PC-3 (cell line): ENCODE results near the gene ADGRD1. TPM values are rescaled to one million over a fixed set of nuclear protein-coding genes. Genes with fewer than 3 reads are reported as not detected.

Experiments used
- ATAC-seq: fragments of 200-7000 bp; cut with Tn5 transposase; 2 replicates; pipeline ENCODE4 v1.9.1; 2020; ENCODE audit warnings: mild to moderate bottlenecking, moderate library complexity
- BruUV-seq: library from RNA; stranded (reverse); fragments of 400-500 nt; replicated peaks from 2 replicates; lab custom pipeline; 2021; lab: Mats Ljungman, UMichigan
- CTCF ChIA-PET: fragments of 300-600 bp; sonication (Branson Sonifier 250); formaldehyde crosslinking; loops from one replicate; lab custom pipeline; 2022; ENCODE audit warnings: antibody characterized with exemption; lab: Charles Lee
- POLR2A ChIA-PET: fragments of 300-600 bp; sonication (Branson Sonifier 250); formaldehyde crosslinking; loops from one replicate; lab custom pipeline; 2022; ENCODE audit warnings: antibody characterized with exemption; ENCODE audit not compliant: unreplicated experiment; lab: Charles Lee
- DNase-seq: peaks from one replicate; pipeline ENCODE4 v3.0.0-alpha.2; 2015
- H2AFZ ChIP-seq: fragments of 300-600 bp; sonication (generic); 2 replicates; pipeline ENCODE4 v1.6.0; 2016; ENCODE audit warnings: antibody characterized with exemption, low read length
- H3F3A ChIP-seq: fragments of 300-600 bp; sonication (generic); one replicate; pipeline ENCODE4 v1.6.0; 2017; ENCODE audit warnings: antibody characterized with exemption, low read length, control low read depth, mild to moderate bottlenecking; ENCODE audit not compliant: unreplicated experiment
- H3K27ac ChIP-seq: fragments of 300-600 bp; sonication (generic); 2 replicates; pipeline ENCODE4 v1.5.1; 2016; ENCODE audit warnings: mild to moderate bottlenecking, low read length
- H3K27me3 ChIP-seq: fragments of 300-600 bp; sonication (generic); 2 replicates; pipeline ENCODE4 v1.6.1; 2016; ENCODE audit warnings: low read length, mixed read lengths
- H3K36me3 ChIP-seq: fragments of 300-600 bp; sonication (generic); 2 replicates; pipeline ENCODE4 v1.6.1; 2016; ENCODE audit warnings: low read depth, mixed run types, low read length, mixed read lengths
- H3K4me1 ChIP-seq: fragments of 300-600 bp; sonication (generic); 2 replicates; pipeline ENCODE4 v1.5.1; 2016; ENCODE audit warnings: low read length; ENCODE audit not compliant: insufficient read depth
- H3K4me2 ChIP-seq: fragments of 300-600 bp; sonication (generic); 2 replicates; pipeline ENCODE4 v1.6.0; 2016; ENCODE audit warnings: low read length
- H3K4me3 ChIP-seq: fragments of 300-600 bp; sonication (generic); 2 replicates; pipeline ENCODE4 v1.5.1; 2016; ENCODE audit warnings: mild to moderate bottlenecking, low read length, mixed read lengths
- H3K79me2 ChIP-seq: fragments of 300-600 bp; sonication (generic); 2 replicates; pipeline ENCODE4 v1.6.1; 2017; ENCODE audit warnings: low read length, mixed read lengths
- H3K9ac ChIP-seq: fragments of 300-600 bp; sonication (generic); 2 replicates; pipeline ENCODE4 v1.6.0; 2016; ENCODE audit warnings: mild to moderate bottlenecking, low read length
- H3K9me2 ChIP-seq: fragments of 300-600 bp; sonication (generic); replicated peaks from 2 replicates; pipeline ENCODE4 v1.6.1; 2016; ENCODE audit warnings: mixed run types, low read length, mixed read lengths
- H3K9me3 ChIP-seq: fragments of 300-600 bp; sonication (generic); 2 replicates; pipeline ENCODE4 v1.6.1; 2016; ENCODE audit warnings: low read length, mixed read lengths
- H4K20me1 ChIP-seq: fragments of 300-600 bp; sonication (generic); 2 replicates; pipeline ENCODE4 v1.6.1; 2016; ENCODE audit warnings: low read length, mixed read lengths
- EZH2 ChIP-seq: fragments of 300-600 bp; sonication (generic); IDR thresholded peaks from one replicate; pipeline ENCODE4 v1.6.1; 2017; ENCODE audit warnings: antibody characterized with exemption, mild to moderate bottlenecking, low read length; ENCODE audit not compliant: unreplicated experiment
- EZH2phosphoT487 ChIP-seq: fragments of 300-600 bp; sonication (generic); IDR thresholded peaks from 2 replicates; pipeline ENCODE4 v1.6.1; 2018; ENCODE audit warnings: mild to moderate bottlenecking, antibody characterized with exemption, low read length, borderline replicate concordance
- intact Hi-C: fragments of 100-400 bp; cut with micrococcal nuclease; formaldehyde crosslinking; loops from 2 replicates; pipeline ENCODE4 v1.9.0; 2023
- total RNA-seq: library from RNA; depleted of rRNA; stranded (reverse); fragments of >200 nt; gene quantifications from 2 replicates; pipeline ENCODE4 v1.2.3, GENCODE V29; 2014
- TF ChIP-seq, protein P1 (sequence below): fragments of 300-600 bp; sonication (generic); conservative IDR thresholded peaks from 2 replicates; pipeline ENCODE4 v1.5.1; 2017; ENCODE audit warnings: antibody characterized with exemption, low read depth, mild to moderate bottlenecking, low read length

Gene ADGRD1
- total RNA-seq, 1 experiment from 2014 or later: 0.18 TPM

DNA sequence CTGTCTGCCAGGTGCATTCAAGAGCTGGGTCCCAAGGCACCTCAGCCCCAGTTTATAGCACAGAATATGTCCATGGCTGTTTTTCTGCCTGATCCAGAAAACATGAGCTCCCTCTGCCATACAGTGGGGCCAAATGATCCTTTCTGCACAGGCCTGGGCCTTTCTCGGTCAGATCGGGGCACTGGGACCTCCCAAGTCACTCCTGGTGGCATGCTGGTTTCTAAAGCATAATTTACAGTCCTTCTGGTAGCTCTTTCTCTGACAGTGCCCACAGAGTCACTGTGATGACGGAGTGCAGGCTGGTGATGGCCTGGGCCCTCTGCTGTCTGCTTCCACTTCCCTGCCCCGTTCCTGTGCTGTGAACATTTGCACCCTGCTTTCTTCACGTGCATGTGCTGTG, 99.2 kb downstream of the ADGRD1 start:
- H3K9me3 ChIP-seq: no peaks in the 10 kb centered on the region
- no peak overlapping the region for H3K27ac ChIP-seq
- CTCF ChIA-PET: no interaction called here
- H3K36me3 ChIP-seq: no peaks in the 10 kb centered on the region
- no peaks in the 10 kb centered on the region for H4K20me1 ChIP-seq
- DNase-seq (no peak), ATAC-seq (no peak)
- peaks cover 82% of the 10 kb centered on the region for H3K27me3 ChIP-seq
- H3K4me3 ChIP-seq: no peak overlapping the region
- H3K4me1 ChIP-seq: no peaks in the 10 kb centered on the region
- POLR2A ChIA-PET: no interaction called here
- no peaks in the 10 kb centered on the region for H3K9me2 ChIP-seq
- no peaks in the 10 kb centered on the region for H3F3A ChIP-seq
- TF ChIP-seq, protein P1, sequence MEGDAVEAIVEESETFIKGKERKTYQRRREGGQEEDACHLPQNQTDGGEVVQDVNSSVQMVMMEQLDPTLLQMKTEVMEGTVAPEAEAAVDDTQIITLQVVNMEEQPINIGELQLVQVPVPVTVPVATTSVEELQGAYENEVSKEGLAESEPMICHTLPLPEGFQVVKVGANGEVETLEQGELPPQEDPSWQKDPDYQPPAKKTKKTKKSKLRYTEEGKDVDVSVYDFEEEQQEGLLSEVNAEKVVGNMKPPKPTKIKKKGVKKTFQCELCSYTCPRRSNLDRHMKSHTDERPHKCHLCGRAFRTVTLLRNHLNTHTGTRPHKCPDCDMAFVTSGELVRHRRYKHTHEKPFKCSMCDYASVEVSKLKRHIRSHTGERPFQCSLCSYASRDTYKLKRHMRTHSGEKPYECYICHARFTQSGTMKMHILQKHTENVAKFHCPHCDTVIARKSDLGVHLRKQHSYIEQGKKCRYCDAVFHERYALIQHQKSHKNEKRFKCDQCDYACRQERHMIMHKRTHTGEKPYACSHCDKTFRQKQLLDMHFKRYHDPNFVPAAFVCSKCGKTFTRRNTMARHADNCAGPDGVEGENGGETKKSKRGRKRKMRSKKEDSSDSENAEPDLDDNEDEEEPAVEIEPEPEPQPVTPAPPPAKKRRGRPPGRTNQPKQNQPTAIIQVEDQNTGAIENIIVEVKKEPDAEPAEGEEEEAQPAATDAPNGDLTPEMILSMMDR: no peak
- TF ChIP-seq EZH2 (no peak), EZH2phosphoT487 (no peak)
- BruUV-seq: no TSS peak
- no peak overlapping the region for H3K9ac ChIP-seq
- H2AFZ ChIP-seq: no peak overlapping the region
- H3K4me2 ChIP-seq: no peak overlapping the region
- no peaks in the 10 kb centered on the region for H3K79me2 ChIP-seq
- intact Hi-C loops: no loop called here

DNA sequence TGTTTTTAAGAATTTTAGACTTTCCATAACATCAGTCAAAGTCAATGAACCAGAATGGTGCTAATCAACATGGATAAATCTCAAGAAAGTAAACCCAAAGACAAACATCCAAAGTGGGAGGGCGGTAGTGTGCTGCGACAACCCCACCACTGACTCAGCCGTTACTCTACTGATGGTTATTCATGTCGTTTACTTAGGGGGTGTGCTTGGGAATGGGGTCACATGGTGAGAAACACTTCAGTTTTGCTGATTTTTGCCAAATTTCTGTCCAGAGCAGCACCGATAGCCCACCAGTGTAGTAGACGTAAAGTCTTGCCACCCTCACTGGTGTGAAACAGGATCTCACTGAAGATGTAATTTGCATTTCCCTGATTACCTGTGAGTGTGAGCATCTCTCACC, 99.9 kb downstream of the ADGRD1 start:
- DNase-seq: no peak
- no peak for ATAC-seq
- H3K79me2 ChIP-seq: no peaks in the 10 kb centered on the region
- no peaks in the 10 kb centered on the region for H3K4me1 ChIP-seq
- no peaks in the 10 kb centered on the region for H3K9me3 ChIP-seq
- no peaks in the 10 kb centered on the region for H3K36me3 ChIP-seq
- no peak overlapping the region for H3K4me2 ChIP-seq
- H4K20me1 ChIP-seq: no peaks in the 10 kb centered on the region
- H3K27me3 ChIP-seq: peaks cover 88% of the 10 kb centered on the region
- H3K4me3 ChIP-seq: no peak overlapping the region
- no TSS peak for BruUV-seq
- ChIA-PET POLR2A (no interaction called here), CTCF (no interaction called here)
- H2AFZ ChIP-seq: no peak overlapping the region
- no peaks in the 10 kb centered on the region for H3F3A ChIP-seq
- intact Hi-C loops: no loop called here
- no peak overlapping the region for H3K9ac ChIP-seq
- TF ChIP-seq EZH2 (no peak), EZH2phosphoT487 (no peak)
- TF ChIP-seq, protein P1: no peak
- no peak overlapping the region for H3K27ac ChIP-seq
- no peaks in the 10 kb centered on the region for H3K9me2 ChIP-seq

DNA sequence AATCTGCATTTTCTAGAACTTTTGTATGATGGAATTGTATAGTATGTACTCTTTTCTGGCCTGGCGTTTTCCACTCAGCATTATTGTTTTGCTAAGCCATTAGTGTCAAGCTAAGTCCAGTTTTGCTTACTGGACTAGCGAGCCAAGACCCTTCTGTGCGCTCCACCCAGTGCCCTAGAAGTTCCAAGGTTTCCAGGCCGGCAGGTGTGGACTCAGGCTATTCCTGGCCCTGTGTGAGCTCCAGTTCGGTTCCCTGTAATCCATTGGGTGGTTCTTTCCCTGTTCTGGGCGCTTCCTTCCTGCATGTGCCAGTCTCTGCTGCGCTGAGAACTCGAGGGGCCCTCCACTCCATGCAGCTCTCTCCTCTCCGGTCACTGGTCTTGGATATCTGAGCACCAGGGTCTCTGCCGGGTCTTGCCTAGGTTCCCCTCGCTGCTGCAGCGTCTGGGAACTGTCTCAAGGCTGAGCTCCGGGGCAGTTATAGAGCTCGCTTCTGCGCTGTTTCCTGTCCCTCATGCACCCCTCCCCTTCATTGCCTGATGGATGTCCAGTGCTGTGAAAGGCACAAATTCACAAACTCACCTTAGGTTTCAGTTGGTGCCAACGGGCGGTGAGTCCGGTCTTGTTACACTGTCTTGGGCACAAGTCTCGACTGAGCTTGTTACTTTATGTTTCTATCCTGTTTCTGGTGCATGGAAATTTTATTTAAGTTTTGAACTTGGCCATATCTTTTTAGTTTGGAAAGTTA, 100.8 kb downstream of the ADGRD1 start:
- Histone ChIP-seq H3K36me3 (no peaks in the 10 kb centered on the region), H3K27me3 (peaks cover 98% of the 10 kb centered on the region), H2AFZ (no peak overlapping the region), H3K79me2 (no peaks in the 10 kb centered on the region), H3K4me1 (no peaks in the 10 kb centered on the region), H3K27ac (no peak overlapping the region), H3K9me3 (no peaks in the 10 kb centered on the region), H4K20me1 (no peaks in the 10 kb centered on the region), H3K4me3 (no peak overlapping the region), H3K4me2 (no peak overlapping the region), H3F3A (no peaks in the 10 kb centered on the region), H3K9me2 (no peaks in the 10 kb centered on the region), H3K9ac (no peak overlapping the region)
- DNase-seq (no peak), ATAC-seq (no peak)
- no TSS peak for BruUV-seq
- ChIA-PET POLR2A (no interaction called here), CTCF (no interaction called here)
- intact Hi-C loops: no loop called here
- TF ChIP-seq EZH2: no peak
- TF ChIP-seq, protein P1: no peak
